PC-9 (cell line): ENCODE data around the gene MYO18B. TPM values are rescaled to one million over a fixed set of nuclear protein-coding genes. Genes with fewer than 3 reads are reported as not detected.

Source experiments
- BruUV-seq: library from RNA; stranded (reverse); fragments of 400-500 nt; replicated peaks from 2 replicates; lab custom pipeline; 2021; lab: Mats Ljungman, UMichigan
- CTCF ChIA-PET: fragments of 300-600 bp; sonication (Branson Sonifier 250); formaldehyde crosslinking; loops from one replicate; lab custom pipeline; 2022; ENCODE audit warnings: antibody characterized with exemption; lab: Charles Lee
- POLR2A ChIA-PET: fragments of 300-600 bp; sonication (Branson Sonifier 250); formaldehyde crosslinking; loops from one replicate; lab custom pipeline; 2022; ENCODE audit warnings: antibody characterized with exemption; ENCODE audit not compliant: unreplicated experiment; lab: Charles Lee
- DNase-seq, 2 experiments: peaks; one replicate each; pipeline versions ENCODE4 v3.0.0 to v3.0.0-alpha.2; 2015 to 2022; ENCODE audit warnings: mixed read lengths in 1 of 2
- H2AFZ ChIP-seq: fragments of 200-600 bp; sonication (generic); 2 replicates; pipeline ENCODE4 v1.8.1; 2017; ENCODE audit warnings: antibody characterized with exemption
- H3F3A ChIP-seq: fragments of 200-600 bp; sonication (generic); 2 replicates; pipeline ENCODE4 v1.8.1; 2017; ENCODE audit warnings: antibody characterized with exemption, mild to moderate bottlenecking, low read depth; ENCODE audit not compliant: insufficient read depth
- H3K27ac ChIP-seq: fragments of 200-600 bp; sonication (generic); 2 replicates; pipeline ENCODE4 v1.6.1; 2016; ENCODE audit warnings: mixed run types
- H3K27me3 ChIP-seq: fragments of 200-600 bp; sonication (generic); 2 replicates; pipeline ENCODE4 v1.6.1; 2016; ENCODE audit warnings: low read depth, mixed run types; ENCODE audit not compliant: insufficient read depth
- H3K36me3 ChIP-seq: fragments of 200-600 bp; sonication (generic); 2 replicates; pipeline ENCODE4 v1.6.1; 2016; ENCODE audit warnings: low read depth, mixed run types
- H3K4me1 ChIP-seq: fragments of 200-600 bp; sonication (generic); replicated peaks from 2 replicates; pipeline ENCODE4 v1.6.1; 2016; ENCODE audit warnings: mixed run types; ENCODE audit not compliant: insufficient read depth
- H3K4me2 ChIP-seq: fragments of 200-600 bp; sonication (generic); 2 replicates; pipeline ENCODE4 v1.6.1; 2017; ENCODE audit warnings: mixed run types
- H3K4me3 ChIP-seq: fragments of 200-600 bp; sonication (generic); 2 replicates; pipeline ENCODE4 v1.6.1; 2016; ENCODE audit warnings: mixed run types
- H3K79me2 ChIP-seq: fragments of 200-600 bp; sonication (generic); 2 replicates; pipeline ENCODE4 v1.6.1; 2017; ENCODE audit warnings: low read depth, mixed run types
- H3K9me2 ChIP-seq: fragments of 200-600 bp; sonication (generic); 2 replicates; pipeline ENCODE4 v1.8.1; 2017; ENCODE audit warnings: mild to moderate bottlenecking; ENCODE audit not compliant: insufficient read depth
- H3K9me3 ChIP-seq: fragments of 200-600 bp; sonication (generic); 2 replicates; pipeline ENCODE4 v1.8.1; 2016; ENCODE audit warnings: low read depth; ENCODE audit not compliant: insufficient read depth
- H4K20me1 ChIP-seq: fragments of 200-600 bp; sonication (generic); 2 replicates; pipeline ENCODE4 v1.8.1; 2017; ENCODE audit not compliant: insufficient read depth
- EZH2 ChIP-seq: fragments of 200-600 bp; sonication (generic); IDR thresholded peaks from 2 replicates; pipeline ENCODE4 v1.8.0; 2017; ENCODE audit warnings: antibody characterized with exemption, low read depth
- intact Hi-C: fragments of 100-400 bp; cut with micrococcal nuclease; formaldehyde crosslinking; loops from one replicate; pipeline ENCODE4 v1.10.0; 2022; ENCODE audit not compliant: unreplicated experiment
- total RNA-seq: library from RNA; stranded (reverse); gene quantifications from 2 replicates; pipeline ENCODE4 v1.2.3, GENCODE V29; 2021
- TF ChIP-seq, protein P1 (sequence below): fragments of 200-600 bp; sonication (generic); conservative IDR thresholded peaks from 2 replicates; pipeline ENCODE4 v1.6.1; 2017; ENCODE audit warnings: mixed run types, antibody characterized with exemption, mild to moderate bottlenecking, moderate library complexity

The MYO18B gene
- total RNA-seq, 1 experiment from 2014 or later, result not detected

GRCh38 chr22:26056455-26057200, 314.6 kb downstream of the MYO18B start:
- no peak overlapping the region for H3K4me2 ChIP-seq
- H3K9me2 ChIP-seq, result no peaks in the 10 kb centered on the region
- H3K4me1 ChIP-seq, result no peaks in the 10 kb centered on the region
- H4K20me1 ChIP-seq, result no peaks in the 10 kb centered on the region
- POLR2A ChIA-PET, result no interaction called here
- CTCF ChIA-PET, result no interaction called here
- no peaks in the 10 kb centered on the region for H3K36me3 ChIP-seq
- H3K79me2 ChIP-seq, result no peaks in the 10 kb centered on the region
- peaks cover 50% of the 10 kb centered on the region for H3K27me3 ChIP-seq
- no peak overlapping the region for H2AFZ ChIP-seq
- no peak overlapping the region for H3K27ac ChIP-seq
- H3F3A ChIP-seq, result no peaks in the 10 kb centered on the region
- H3K9me3 ChIP-seq, result no peaks in the 10 kb centered on the region
- no peak for DNase-seq
- no peak overlapping the region for H3K4me3 ChIP-seq
- no TSS peak for BruUV-seq
- intact Hi-C loops, result no loop called here
- TF ChIP-seq, protein P1, sequence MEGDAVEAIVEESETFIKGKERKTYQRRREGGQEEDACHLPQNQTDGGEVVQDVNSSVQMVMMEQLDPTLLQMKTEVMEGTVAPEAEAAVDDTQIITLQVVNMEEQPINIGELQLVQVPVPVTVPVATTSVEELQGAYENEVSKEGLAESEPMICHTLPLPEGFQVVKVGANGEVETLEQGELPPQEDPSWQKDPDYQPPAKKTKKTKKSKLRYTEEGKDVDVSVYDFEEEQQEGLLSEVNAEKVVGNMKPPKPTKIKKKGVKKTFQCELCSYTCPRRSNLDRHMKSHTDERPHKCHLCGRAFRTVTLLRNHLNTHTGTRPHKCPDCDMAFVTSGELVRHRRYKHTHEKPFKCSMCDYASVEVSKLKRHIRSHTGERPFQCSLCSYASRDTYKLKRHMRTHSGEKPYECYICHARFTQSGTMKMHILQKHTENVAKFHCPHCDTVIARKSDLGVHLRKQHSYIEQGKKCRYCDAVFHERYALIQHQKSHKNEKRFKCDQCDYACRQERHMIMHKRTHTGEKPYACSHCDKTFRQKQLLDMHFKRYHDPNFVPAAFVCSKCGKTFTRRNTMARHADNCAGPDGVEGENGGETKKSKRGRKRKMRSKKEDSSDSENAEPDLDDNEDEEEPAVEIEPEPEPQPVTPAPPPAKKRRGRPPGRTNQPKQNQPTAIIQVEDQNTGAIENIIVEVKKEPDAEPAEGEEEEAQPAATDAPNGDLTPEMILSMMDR, result no peak
- no peak for TF ChIP-seq EZH2

GRCh38 chr22:26057731-26058130, 315.7 kb downstream of the MYO18B start:
- intact Hi-C loops, result no loop called here
- no peak overlapping the region for H3K4me3 ChIP-seq
- H3K79me2 ChIP-seq, result no peaks in the 10 kb centered on the region
- no peaks in the 10 kb centered on the region for H3K9me3 ChIP-seq
- H3F3A ChIP-seq, result no peaks in the 10 kb centered on the region
- no peaks in the 10 kb centered on the region for H3K36me3 ChIP-seq
- H3K27ac ChIP-seq, result no peak overlapping the region
- POLR2A ChIA-PET, result no interaction called here
- H3K27me3 ChIP-seq, result peaks cover 40% of the 10 kb centered on the region
- no peak for TF ChIP-seq EZH2
- TF ChIP-seq, protein P1, result no peak
- H4K20me1 ChIP-seq, result no peaks in the 10 kb centered on the region
- no peaks in the 10 kb centered on the region for H3K9me2 ChIP-seq
- CTCF ChIA-PET, result no interaction called here
- H3K4me1 ChIP-seq, result no peaks in the 10 kb centered on the region
- H2AFZ ChIP-seq, result no peak overlapping the region
- DNase-seq, result no peak
- H3K4me2 ChIP-seq, result no peak overlapping the region
- BruUV-seq, result no TSS peak

GRCh38 chr22:26064048-26064447, 322.1 kb downstream of the MYO18B start:
- no peaks in the 10 kb centered on the region for H3F3A ChIP-seq
- no peaks in the 10 kb centered on the region for H3K36me3 ChIP-seq
- no peak for TF ChIP-seq EZH2
- TF ChIP-seq, protein P1, result no peak
- no peaks in the 10 kb centered on the region for H4K20me1 ChIP-seq
- H3K27me3 ChIP-seq, result 0 out of 2 replicates have a peak, but pooled peaks cover 4% of the 10 kb centered on the region
- DNase-seq, result no peak
- H3K9me2 ChIP-seq, result no peaks in the 10 kb centered on the region
- no peaks in the 10 kb centered on the region for H3K9me3 ChIP-seq
- H3K79me2 ChIP-seq, result no peaks in the 10 kb centered on the region
- ChIA-PET CTCF (no interaction called here), POLR2A (no interaction called here)
- H2AFZ ChIP-seq, result no peak overlapping the region
- intact Hi-C loops, result no loop called here
- no peaks in the 10 kb centered on the region for H3K4me1 ChIP-seq
- no peak overlapping the region for H3K4me2 ChIP-seq
- H3K4me3 ChIP-seq, result no peak overlapping the region
- no peak overlapping the region for H3K27ac ChIP-seq
- BruUV-seq, result no TSS peak
